GM18505 (cell line): ENCODE measurements around the gene RTEL1.
"Not testable (repeated sequence)": the region's sequence is repeated elsewhere in the genome, so short reads cannot be mapped to it uniquely, and the experiment has no call there.

Experiments
- ATAC-seq: cut with Tn5 transposase; IDR thresholded peaks from one replicate; pipeline ENCODE4 v1.9.1; 2021; ENCODE audit not compliant: unreplicated experiment
- POLR2A ChIP-seq: IDR thresholded peaks from 4 replicates; pipeline ENCODE4 v1.6.1; 2011; ENCODE audit warnings: borderline replicate concordance; ENCODE audit not compliant: insufficient read depth, insufficient read length; ENCODE audit errors: extremely low read depth

RTEL1 gene

GRCh38 chr20:63714858-63715257 lies 56.7 kb downstream of the RTEL1 start:
- TF ChIP-seq POLR2A: no peak
- ATAC-seq: no peak

- no peak for TF ChIP-seq POLR2A
Measured at GRCh38 chr20:63718996-63719395, 60.9 kb downstream of the RTEL1 start.

GRCh38 chr20:63722967-63723622 lies 65.0 kb downstream of the RTEL1 start:
- ATAC-seq: not testable (repeated sequence)

More at GRCh38 chr20:63718996-63719395, 60.9 kb downstream of the RTEL1 start:
- ATAC-seq: no peak

GRCh38 chr20:63730189-63730733 lies 72.1 kb downstream of the RTEL1 start:
- not testable (repeated sequence) for ATAC-seq

- no peak for ATAC-seq
- TF ChIP-seq POLR2A: no peak
Measured at GRCh38 chr20:63731410-63731809, 73.3 kb downstream of the RTEL1 start.

- ATAC-seq: no peak
- no peak for TF ChIP-seq POLR2A
Measured at GRCh38 chr20:63732118-63733095, 74.3 kb downstream of the RTEL1 start.

GRCh38 chr20:63733117-63733516 lies 75.0 kb downstream of the RTEL1 start:
- no peak for ATAC-seq
- TF ChIP-seq POLR2A: no peak

GRCh38 chr20:63733579-63734081 lies 75.5 kb downstream of the RTEL1 start:
- ATAC-seq: no peak
- no peak for TF ChIP-seq POLR2A

- TF ChIP-seq POLR2A: no peak
- no peak for ATAC-seq
Measured at GRCh38 chr20:63734111-63734945, 76.2 kb downstream of the RTEL1 start.

- no peak for TF ChIP-seq POLR2A
- ATAC-seq: no peak
Measured at GRCh38 chr20:63734946-63735858, 77.1 kb downstream of the RTEL1 start.

GRCh38 chr20:63735859-63736718 lies 78.0 kb downstream of the RTEL1 start, which contains the start of gene LIME1:
TSS of gene LIME1 (plus strand) at chr20:63736664. CDS start at chr20:63737550, 886 bp downstream.
- peak; percentile 42 for TF ChIP-seq POLR2A
- ATAC-seq: no peak
